CD4-positive, CD25-positive, alpha-beta regulatory T cell (primary cell): ENCODE data around the gene UQCRC2. TPM values are rescaled to one million over a fixed set of nuclear protein-coding genes. Genes with fewer than 3 reads are reported as not detected.

Source experiments
- ATAC-seq, 2 donors: fragments of 150-1000 bp; cut with Tn5 transposase; one replicate each; pipeline ENCODE4 v1.10.0; 2021; ENCODE audit warnings: low read depth in 2 of 2, moderate number of reproducible peaks in 2 of 2, moderate library complexity in 1 of 2
- DNase-seq, 3 donors: peaks; one replicate each; pipeline versions ENCODE4 v3.0.0 to v3.0.0-alpha.2; 2012 to 2022; ENCODE audit warnings: mixed read lengths in 1 of 3
- H3K27ac ChIP-seq: one replicate; pipeline ENCODE4 v1.7.0; 2013; ENCODE audit warnings: mild to moderate bottlenecking, low read length; ENCODE audit not compliant: insufficient read depth, poor library complexity, severe bottlenecking
- H3K27me3 ChIP-seq: one replicate; pipeline ENCODE4 v1.7.0; 2013; ENCODE audit warnings: low read length; ENCODE audit not compliant: control insufficient read depth, insufficient read depth
- H3K36me3 ChIP-seq: one replicate; pipeline ENCODE4 v1.7.0; 2013; ENCODE audit warnings: mild to moderate bottlenecking, low read length, moderate library complexity; ENCODE audit not compliant: control insufficient read depth, insufficient read depth
- H3K4me1 ChIP-seq: 2 replicates; pipeline ENCODE4 v1.7.0; 2013; ENCODE audit warnings: mild to moderate bottlenecking, low read length; ENCODE audit not compliant: insufficient read depth, control insufficient read depth, poor library complexity, severe bottlenecking
- H3K4me3 ChIP-seq: one replicate; pipeline ENCODE4 v1.7.0; 2013; ENCODE audit warnings: low read depth, mild to moderate bottlenecking, low read length, moderate library complexity
- H3K9me3 ChIP-seq, 2 experiments: 1 replicate in 1 of 2; 2 replicates in 1 of 2; pipeline ENCODE4 v1.7.0; 2013; ENCODE audit warnings: low read length in 2 of 2, mild to moderate bottlenecking in 1 of 2, moderate library complexity in 1 of 2; ENCODE audit not compliant: control insufficient read depth in 2 of 2
- H3K27ac Mint-ChIP-seq, 3 donors: one replicate each; pipeline ENCODE4 v1.8.0; 2020 to 2022; ENCODE audit warnings: mild to moderate bottlenecking in 3 of 3, mixed read lengths in 3 of 3, moderate library complexity in 2 of 3
- H3K27me3 Mint-ChIP-seq: one replicate; pipeline ENCODE4 v1.8.0; 2022; ENCODE audit warnings: mild to moderate bottlenecking, mixed read lengths
- H3K36me3 Mint-ChIP-seq: one replicate; pipeline ENCODE4 v1.8.0; 2020; ENCODE audit warnings: mixed read lengths
- H3K4me1 Mint-ChIP-seq, 4 donors: one replicate each; pipeline ENCODE4 v1.8.0; 2020 to 2022; ENCODE audit warnings: mixed read lengths in 4 of 4, mild to moderate bottlenecking in 1 of 4
- H3K4me3 Mint-ChIP-seq, 4 donors: one replicate each; pipeline ENCODE4 v1.8.0; 2020 to 2022; ENCODE audit warnings: mild to moderate bottlenecking in 4 of 4, mixed read lengths in 4 of 4, moderate library complexity in 3 of 4
- H3K9me3 Mint-ChIP-seq, 7 donors: one replicate each; pipeline ENCODE4 v1.8.0; 2020 to 2022; ENCODE audit warnings: mixed read lengths in 7 of 7, mild to moderate bottlenecking in 3 of 7, moderate library complexity in 2 of 7
- polyA plus RNA-seq, 4 donors: library from polyadenylated mRNA; unstranded; fragments of 300-500 nt; fragmentation: Illumina TruSeq; gene quantifications; one replicate each; pipeline ENCODE4 v1.2.3, GENCODE V29; 2021
- total RNA-seq: library from RNA; stranded (reverse); gene quantifications from one replicate; pipeline ENCODE4 v1.2.3, GENCODE V29; 2022

Gene UQCRC2
- total and polyA plus RNA-seq, 5 donors from 2014 or later = 164 to 218 (median 205) TPM

DNA sequence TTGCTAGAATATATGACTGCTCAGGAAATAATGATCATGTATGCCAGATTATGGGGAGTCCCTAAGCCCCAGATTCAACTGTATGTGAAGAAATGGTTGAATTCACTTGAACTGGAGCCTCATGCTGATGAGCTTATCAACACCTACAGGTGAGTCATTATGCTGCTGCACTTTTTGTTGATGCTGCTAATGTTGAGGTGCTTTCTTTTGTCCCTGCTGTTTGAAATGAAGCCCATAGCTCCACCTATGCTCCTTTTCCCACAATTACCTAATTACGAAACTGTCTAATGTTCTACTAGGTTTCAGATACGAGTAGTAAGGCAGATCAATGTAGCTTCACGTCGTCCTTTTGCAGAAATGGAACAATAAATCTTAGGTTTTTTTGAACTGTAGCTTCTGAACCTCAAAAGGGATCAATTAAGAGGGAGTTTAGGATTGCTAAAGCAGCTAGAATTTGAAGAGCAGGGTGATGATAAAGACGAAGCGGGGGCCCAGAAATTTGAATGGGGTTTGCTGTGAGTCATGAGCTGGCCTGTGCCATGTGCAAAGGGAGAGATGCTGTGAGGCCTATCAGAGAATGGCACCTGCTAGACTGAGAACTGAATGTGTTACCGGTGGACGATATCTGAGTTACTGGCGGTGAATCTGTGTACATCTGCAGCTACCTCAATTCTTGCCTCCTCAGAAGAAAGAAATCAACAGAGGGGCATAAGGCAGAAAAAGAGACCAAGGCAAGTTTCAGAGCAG, 6.1 kb upstream of the UQCRC2 start:
- H3K27me3 ChIP-seq = no peaks in the 10 kb centered on the region
- peak in 1 of 3 donors; percentile 51 for DNase-seq
- no peaks in the 10 kb centered on the region for H3K36me3 ChIP-seq
- Mint-ChIP-seq H3K9me3 (no peaks in the 10 kb centered on the region), H3K27ac (peak overlapping the region; percentile 24 to 79 (median 57)), H3K4me3 (peak overlapping the region in 1 of 4 donors; percentile 52), H3K4me1 (peaks cover 20 to 43% (median 27%) of the 10 kb centered on the region in 4 donors), H3K27me3 (no peaks in the 10 kb centered on the region), H3K36me3 (peaks cover 19% of the 10 kb centered on the region)
- no peak overlapping the region for H3K4me3 ChIP-seq
- H3K4me1 ChIP-seq = peaks cover 34% of the 10 kb centered on the region
- peak; percentile 55 to 68 for ATAC-seq
- peak overlapping the region; percentile 41 for H3K27ac ChIP-seq
- no peaks in the 10 kb centered on the region for H3K9me3 ChIP-seq

DNA sequence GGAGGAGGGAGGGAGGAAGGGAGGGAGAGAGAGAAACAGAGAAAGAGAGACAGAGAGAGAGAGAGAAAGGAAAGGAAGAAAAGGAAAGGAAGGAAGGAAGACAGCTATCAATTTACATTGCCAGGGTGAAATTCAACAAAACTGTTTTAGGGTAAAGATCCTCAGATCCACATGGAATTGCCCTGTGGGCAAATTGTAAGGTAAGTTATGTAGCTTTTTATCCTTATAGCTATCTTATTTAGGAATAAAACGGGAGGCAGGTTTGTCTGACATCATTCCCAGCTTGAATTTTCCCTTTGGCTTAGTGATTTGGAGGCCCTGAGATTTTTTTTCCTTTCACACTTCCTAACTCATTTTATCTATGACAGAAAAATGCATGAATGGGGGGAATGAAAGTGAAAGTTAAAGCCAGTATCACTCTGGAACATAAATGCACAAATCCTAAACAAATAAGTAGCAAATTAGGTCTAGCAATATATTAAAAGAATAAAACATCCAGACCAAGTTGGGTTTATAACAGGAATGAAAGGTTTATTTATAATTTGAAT, 3.4 kb upstream of the UQCRC2 start:
- ATAC-seq (no peak), DNase-seq (peak in 1 of 3 donors; percentile 12)
- H3K4me3 ChIP-seq = peak overlapping the region; percentile 7
- peaks cover 51% of the 10 kb centered on the region for H3K4me1 ChIP-seq
- Mint-ChIP-seq H3K36me3 (peaks cover 13% of the 10 kb centered on the region), H3K27me3 (no peaks in the 10 kb centered on the region), H3K4me3 (no peak overlapping the region), H3K4me1 (peaks cover 22 to 68% (median 39%) of the 10 kb centered on the region in 4 donors), H3K9me3 (no peaks in the 10 kb centered on the region), H3K27ac (no peak overlapping the region)
- H3K27ac ChIP-seq = peak overlapping the region; percentile 99
- no peaks in the 10 kb centered on the region for H3K36me3 ChIP-seq
- no peaks in the 10 kb centered on the region for H3K9me3 ChIP-seq
- H3K27me3 ChIP-seq = no peaks in the 10 kb centered on the region

DNA sequence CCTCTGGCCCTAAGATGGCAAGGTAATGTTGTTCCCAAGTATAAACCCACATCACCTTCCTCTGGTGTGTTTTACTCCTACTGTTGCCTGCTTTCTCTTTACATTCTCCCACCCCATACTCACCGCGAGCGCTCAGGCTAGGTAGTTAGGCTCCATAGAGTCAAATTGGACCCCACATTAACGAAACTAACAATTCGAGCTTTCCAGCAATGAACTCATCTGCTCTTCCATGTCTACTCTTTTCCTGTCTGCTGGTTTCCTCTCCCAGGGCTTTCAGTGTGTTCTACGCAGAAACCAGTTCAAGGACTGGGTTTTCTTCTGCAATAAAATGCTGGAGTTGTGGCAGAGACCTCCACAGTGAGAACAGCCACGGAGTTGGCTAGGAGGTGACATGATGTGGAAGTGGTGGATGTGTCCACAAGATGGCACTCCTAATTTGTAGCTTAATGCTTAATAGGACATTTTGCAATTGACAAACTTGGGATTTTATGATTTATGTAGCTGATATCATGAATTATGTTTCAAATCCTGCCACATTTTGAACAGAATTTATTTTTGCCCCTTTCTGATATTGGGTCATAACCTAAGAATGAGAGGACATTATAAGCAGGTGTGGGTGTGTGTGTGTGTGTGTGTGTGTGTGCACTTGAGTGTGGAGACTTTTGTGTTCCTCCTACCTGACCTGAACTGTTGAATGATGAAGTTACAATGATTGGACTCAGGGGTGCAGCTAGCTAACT, 2.2 kb upstream of the UQCRC2 start:
- Mint-ChIP-seq H3K4me3 (peak overlapping the region; percentile 46 to 79 (median 64)), H3K27ac (peak overlapping the region; percentile 78 to 96 (median 88)), H3K27me3 (no peaks in the 10 kb centered on the region), H3K4me1 (peaks cover 28 to 78% (median 43%) of the 10 kb centered on the region in 4 donors), H3K36me3 (peaks cover 14% of the 10 kb centered on the region), H3K9me3 (no peaks in the 10 kb centered on the region)
- no peaks in the 10 kb centered on the region for H3K36me3 ChIP-seq
- peaks cover 57% of the 10 kb centered on the region for H3K4me1 ChIP-seq
- H3K27ac ChIP-seq = peak overlapping the region; percentile 99
- DNase-seq (peak in 2 of 3 donors; percentile 46 to 59), ATAC-seq (no peak)
- peak overlapping the region; percentile 98 for H3K4me3 ChIP-seq
- no peaks in the 10 kb centered on the region for H3K27me3 ChIP-seq
- no peaks in the 10 kb centered on the region for H3K9me3 ChIP-seq

DNA sequence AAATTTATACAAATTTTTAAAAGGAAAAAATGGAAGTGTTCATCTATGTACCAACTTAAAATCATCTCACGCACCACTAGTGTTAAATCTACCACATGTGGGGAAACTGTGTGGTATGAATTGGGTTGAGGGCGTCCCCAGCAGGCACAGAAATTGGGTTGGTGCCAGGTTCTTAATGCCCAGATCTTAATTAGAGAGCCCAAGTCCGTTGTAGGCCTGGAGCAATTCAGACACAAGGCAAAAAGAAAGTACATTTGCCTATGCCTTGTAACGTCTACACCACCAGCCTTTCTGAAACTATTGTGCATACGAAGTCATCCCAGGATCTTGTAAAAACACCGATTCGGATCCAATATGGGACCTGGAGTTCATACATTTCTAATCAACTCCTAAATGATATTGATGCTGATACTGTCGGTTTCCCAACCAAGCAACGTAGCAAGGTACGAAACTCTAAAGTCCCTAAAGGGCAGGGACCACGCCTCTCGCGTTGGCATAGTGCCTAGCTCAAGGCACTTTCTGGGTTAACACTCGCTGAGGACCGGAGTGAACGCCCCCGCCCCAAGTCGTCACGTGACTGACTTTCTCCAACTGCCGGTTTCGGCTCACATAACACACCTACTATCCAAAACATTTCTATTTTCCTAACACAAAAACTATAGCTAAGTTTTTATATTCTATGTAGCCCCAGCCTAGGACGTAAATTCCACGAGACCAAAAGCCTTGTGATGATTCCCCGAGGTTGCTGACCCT, 945 bp upstream of the UQCRC2 start:
- peak; percentile 75 to 88 (median 82) for DNase-seq
- H3K27ac ChIP-seq = peak overlapping the region; percentile 99
- peaks cover 59% of the 10 kb centered on the region for H3K4me1 ChIP-seq
- Mint-ChIP-seq H3K27ac (peak overlapping the region; percentile 99 to 100 (median 100)), H3K9me3 (no peaks in the 10 kb centered on the region), H3K4me1 (peaks cover 17 to 80% (median 44%) of the 10 kb centered on the region in 4 donors), H3K27me3 (no peaks in the 10 kb centered on the region), H3K36me3 (peaks cover 15% of the 10 kb centered on the region), H3K4me3 (peak overlapping the region; percentile 96 to 100 (median 100))
- peaks cover 4% of the 10 kb centered on the region for H3K36me3 ChIP-seq
- peak; percentile 48 to 49 for ATAC-seq
- no peaks in the 10 kb centered on the region for H3K9me3 ChIP-seq
- H3K4me3 ChIP-seq = peak overlapping the region; percentile 98
- no peaks in the 10 kb centered on the region for H3K27me3 ChIP-seq

DNA sequence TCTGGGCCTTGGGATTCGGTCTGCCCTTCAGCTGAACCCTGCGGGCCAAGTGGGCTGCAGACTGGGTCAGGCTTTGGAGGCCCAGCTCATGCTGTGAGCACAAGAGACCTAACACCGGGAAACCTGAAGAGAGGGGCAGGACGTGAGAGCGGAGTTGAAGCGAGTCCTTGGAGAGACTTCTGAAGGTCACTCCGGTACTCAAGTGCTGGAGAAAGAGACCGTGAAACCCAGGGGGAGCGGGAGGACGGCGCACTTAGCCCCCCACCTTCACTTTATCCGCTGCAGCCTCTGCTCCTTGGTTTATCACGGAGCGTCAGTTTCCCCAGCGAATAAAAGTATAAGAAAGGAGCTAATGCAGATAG, 361 bp downstream of the UQCRC2 start:
- Histone ChIP-seq H3K4me3 (peak overlapping the region; percentile 98), H3K4me1 (peaks cover 67% of the 10 kb centered on the region), H3K36me3 (peaks cover 16% of the 10 kb centered on the region), H3K27me3 (no peaks in the 10 kb centered on the region), H3K9me3 (no peaks in the 10 kb centered on the region), H3K27ac (peak overlapping the region; percentile 99)
- no peaks in the 10 kb centered on the region for H3K27me3 Mint-ChIP-seq
- H3K4me3 Mint-ChIP-seq = peak overlapping the region; percentile 96 to 100 (median 100)
- peak overlapping the region; percentile 99 to 100 (median 100) for H3K27ac Mint-ChIP-seq
- no peaks in the 10 kb centered on the region for H3K9me3 Mint-ChIP-seq
- ATAC-seq (peak in 1 of 2 donors; percentile 10), DNase-seq (no peak)
- H3K36me3 Mint-ChIP-seq = peaks cover 21% of the 10 kb centered on the region
- H3K4me1 Mint-ChIP-seq = peaks cover 26 to 81% (median 49%) of the 10 kb centered on the region in 4 donors

DNA sequence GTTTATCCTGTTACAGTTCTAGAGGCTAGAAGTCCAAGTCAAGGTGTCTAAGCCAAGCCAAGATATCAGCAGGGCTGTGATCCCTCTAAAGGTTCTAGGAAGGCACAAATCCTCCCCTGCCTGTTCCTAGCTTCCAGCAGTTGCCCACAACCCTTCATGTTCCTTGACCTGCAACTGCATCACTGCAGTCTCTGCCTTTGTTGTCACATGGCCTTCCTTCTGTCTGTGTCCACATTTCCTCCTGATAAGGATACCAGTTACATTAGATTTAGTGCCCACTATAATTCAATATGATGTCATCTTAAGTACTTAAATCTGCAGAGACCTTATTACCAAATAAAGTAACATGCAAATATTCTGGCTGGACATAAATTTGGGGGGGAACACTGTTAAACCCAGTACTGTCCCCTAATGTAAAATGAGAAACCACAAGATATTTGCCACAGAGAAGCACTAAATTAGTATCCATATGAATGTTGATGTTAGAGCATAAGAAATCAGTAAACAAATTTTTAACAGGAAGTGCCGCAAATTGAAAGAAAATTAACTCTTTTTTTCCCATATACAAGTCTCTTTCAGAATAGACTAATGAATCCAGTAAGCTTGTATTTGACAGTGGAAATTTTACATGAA, 4.7 kb downstream of the UQCRC2 start:
- H3K27ac ChIP-seq = peak overlapping the region; percentile 45
- Mint-ChIP-seq H3K27me3 (no peaks in the 10 kb centered on the region), H3K27ac (peak overlapping the region; percentile 53 to 61 (median 53)), H3K36me3 (peaks cover 47% of the 10 kb centered on the region), H3K4me1 (peaks cover 27 to 71% (median 52%) of the 10 kb centered on the region in 4 donors), H3K9me3 (no peaks in the 10 kb centered on the region), H3K4me3 (peak overlapping the region; percentile 41 to 70 (median 65))
- H3K9me3 ChIP-seq = no peaks in the 10 kb centered on the region
- peaks cover 45% of the 10 kb centered on the region for H3K4me1 ChIP-seq
- no peak for DNase-seq
- H3K27me3 ChIP-seq = no peaks in the 10 kb centered on the region
- peaks cover 57% of the 10 kb centered on the region for H3K36me3 ChIP-seq
- peak overlapping the region; percentile 13 for H3K4me3 ChIP-seq
- ATAC-seq = no peak

DNA sequence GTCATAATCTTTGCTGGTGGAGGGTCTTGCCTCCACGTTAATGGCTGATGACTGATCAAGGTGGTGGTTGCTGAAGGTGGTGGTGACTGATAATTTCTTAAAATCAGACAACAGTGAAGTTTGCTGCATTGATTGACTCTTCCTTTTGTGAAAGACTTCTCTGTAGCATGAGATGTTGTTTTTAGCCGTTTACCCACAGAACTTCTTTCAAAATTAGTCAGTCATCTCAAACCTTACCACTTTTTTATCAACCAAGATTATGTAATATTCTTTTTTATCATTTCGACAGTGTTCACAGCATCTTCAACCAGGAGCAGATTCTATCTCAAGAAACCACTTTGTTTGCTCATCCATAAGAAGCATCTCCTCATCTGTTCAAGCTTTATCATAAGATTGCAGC, 5.9 kb downstream of the UQCRC2 start:
- Mint-ChIP-seq H3K4me1 (peaks cover 26 to 61% (median 44%) of the 10 kb centered on the region in 4 donors), H3K9me3 (no peaks in the 10 kb centered on the region), H3K27ac (peak overlapping the region in 2 of 3 donors; percentile 34 to 48), H3K27me3 (no peaks in the 10 kb centered on the region), H3K4me3 (peak overlapping the region in 2 of 4 donors; percentile 13 to 79), H3K36me3 (peaks cover 45% of the 10 kb centered on the region)
- Histone ChIP-seq H3K36me3 (peaks cover 67% of the 10 kb centered on the region), H3K9me3 (no peaks in the 10 kb centered on the region), H3K27me3 (no peaks in the 10 kb centered on the region), H3K4me3 (no peak overlapping the region), H3K27ac (peak overlapping the region; percentile 45), H3K4me1 (peaks cover 39% of the 10 kb centered on the region)
- ATAC-seq (no peak), DNase-seq (peak in 1 of 3 donors; percentile 52)
